Fibroblast of villous mesenchyme (primary cell): ENCODE results near the gene TIRAP. TPM values are rescaled to one million over a fixed set of nuclear protein-coding genes. Genes with fewer than 3 reads are reported as not detected.

Source experiments
- DNase-seq: peaks from one replicate; pipeline ENCODE4 v3.0.0-alpha.2; 2010; ENCODE audit warnings: low read depth
- H3K4me3 ChIP-seq: 2 replicates; pipeline ENCODE4 v1.5.1; 2011; ENCODE audit warnings: low read depth, mild to moderate bottlenecking, low read length
- CTCF ChIP-seq: IDR thresholded peaks from 2 replicates; pipeline ENCODE4 v1.5.1; 2012; ENCODE audit warnings: low read depth, mild to moderate bottlenecking, low read length; ENCODE audit not compliant: insufficient read depth
- total RNA-seq: library from RNA; depleted of rRNA; stranded (reverse); fragments of >200 nt; gene quantifications from 2 replicates; pipeline ENCODE4 v1.2.3, GENCODE V29; 2012

The TIRAP gene
- total RNA-seq, 1 donor = 7.8 TPM

GRCh38 chr11:126318574-126319373 lies 35.9 kb downstream of the TIRAP start:
- peak overlapping the region; percentile 11 for H3K4me3 ChIP-seq
- no peak for TF ChIP-seq CTCF
- DNase-seq = peak; percentile 95

- DNase-seq = peak; percentile 26
- TF ChIP-seq CTCF = no peak
Measured at GRCh38 chr11:126319374-126319740, 36.5 kb downstream of the TIRAP start.

GRCh38 chr11:126322996-126323395 lies 40.1 kb downstream of the TIRAP start:
- DNase-seq = no peak
- TF ChIP-seq CTCF = no peak
- no peak overlapping the region for H3K4me3 ChIP-seq

More at GRCh38 chr11:126319374-126319740, 36.5 kb downstream of the TIRAP start:
- H3K4me3 ChIP-seq = no peak overlapping the region

GRCh38 chr11:126327281-126328000 lies 44.5 kb downstream of the TIRAP start:
- no peak overlapping the region for H3K4me3 ChIP-seq
- no peak for TF ChIP-seq CTCF
- no peak for DNase-seq

GRCh38 chr11:126328001-126328390 lies 45.1 kb downstream of the TIRAP start:
- no peak for TF ChIP-seq CTCF

GRCh38 chr11:126328444-126328843 lies 45.6 kb downstream of the TIRAP start:
- H3K4me3 ChIP-seq = no peak overlapping the region
- DNase-seq = no peak
- no peak for TF ChIP-seq CTCF

More at GRCh38 chr11:126328001-126328390, 45.1 kb downstream of the TIRAP start:
- DNase-seq = no peak
- H3K4me3 ChIP-seq = no peak overlapping the region
